ENCODE measurements around the gene TMC3.

The TMC3 gene

GRCh38 chr15:81282911-81283310, 91.1 kb downstream of the TMC3 start:
- TF ChIP-seq FOXP2 (optimal IDR thresholded peaks at IDR 0.05; ENCODE audit: control extremely low read depth, extremely low read length, insufficient read depth): no peak
- no peak for TF ChIP-seq EZH2 (IDR thresholded peaks at IDR 0.05)
- no peak for TF ChIP-seq POLR2AphosphoS5 (IDR thresholded peaks at IDR 0.05; ENCODE audit: borderline replicate concordance, low read depth, low read length)
- Histone ChIP-seq H3K9me3 (ENCODE audit: low read depth, low read length) (no peaks in the 10 kb centered on the region), H3K27ac (no peak overlapping the region), H3K4me3 (no peak overlapping the region), H3K9ac (ENCODE audit: insufficient read length) (no peak overlapping the region), H3K36me3 (ENCODE audit: insufficient read depth, low read length) (no peaks in the 10 kb centered on the region)
- no peak for DNase-seq (ENCODE audit: low read depth, low spot score)

- Histone ChIP-seq H3K36me3 (ENCODE audit: insufficient read depth, low read length) (no peaks in the 10 kb centered on the region), H3K9ac (ENCODE audit: insufficient read length) (no peak overlapping the region), H3K4me3 (no peak overlapping the region), H3K9me3 (ENCODE audit: low read depth, low read length) (no peaks in the 10 kb centered on the region), H3K27ac (no peak overlapping the region)
- no peak for DNase-seq (ENCODE audit: low read depth, low spot score)
- TF ChIP-seq POLR2AphosphoS5 (IDR thresholded peaks at IDR 0.05; ENCODE audit: borderline replicate concordance, low read depth, low read length) (no peak), FOXP2 (optimal IDR thresholded peaks at IDR 0.05; ENCODE audit: control extremely low read depth, extremely low read length, insufficient read depth) (no peak), EZH2 (IDR thresholded peaks at IDR 0.05) (no peak)
Measured at GRCh38 chr15:81282606-81282895, 91.5 kb downstream of the TMC3 start.

GRCh38 chr15:81281766-81282605, 92.0 kb downstream of the TMC3 start:
- Histone ChIP-seq H3K9me3 (ENCODE audit: low read depth, low read length) (no peaks in the 10 kb centered on the region), H3K36me3 (ENCODE audit: insufficient read depth, low read length) (no peaks in the 10 kb centered on the region), H3K27ac (no peak overlapping the region), H3K4me3 (no peak overlapping the region), H3K9ac (ENCODE audit: insufficient read length) (no peak overlapping the region)
- TF ChIP-seq FOXP2 (optimal IDR thresholded peaks at IDR 0.05; ENCODE audit: control extremely low read depth, extremely low read length, insufficient read depth) (no peak), POLR2AphosphoS5 (IDR thresholded peaks at IDR 0.05; ENCODE audit: borderline replicate concordance, low read depth, low read length) (no peak), EZH2 (IDR thresholded peaks at IDR 0.05) (no peak)
- no peak for DNase-seq (ENCODE audit: low read depth, low spot score)

- H3K4me3 ChIP-seq: no peak overlapping the region
- no peak for DNase-seq (ENCODE audit: low read depth, low spot score)
- TF ChIP-seq FOXP2 (optimal IDR thresholded peaks at IDR 0.05; ENCODE audit: control extremely low read depth, extremely low read length, insufficient read depth) (no peak), POLR2AphosphoS5 (IDR thresholded peaks at IDR 0.05; ENCODE audit: borderline replicate concordance, low read depth, low read length) (no peak), EZH2 (IDR thresholded peaks at IDR 0.05) (no peak)
- H3K9me3 ChIP-seq (ENCODE audit: low read depth, low read length): no peaks in the 10 kb centered on the region
- no peaks in the 10 kb centered on the region for H3K36me3 ChIP-seq (ENCODE audit: insufficient read depth, low read length)
- no peak overlapping the region for H3K27ac ChIP-seq
- H3K9ac ChIP-seq (ENCODE audit: insufficient read length): no peak overlapping the region
Measured at GRCh38 chr15:81281456-81281735, 92.6 kb downstream of the TMC3 start.

All from SK-N-MC (cell line).